ENCODE measurements around the gene C2CD4A.

The C2CD4A gene

GRCh38 chr15:62104401-62104800 is 37.6 kb downstream of the C2CD4A start:
- no peak for DNase-seq

- DNase-seq = no peak
These were observed 38.1 kb downstream of the C2CD4A start for GRCh38 chr15:62104846-62105245.

GRCh38 chr15:62105266-62105665 is 38.5 kb downstream of the C2CD4A start:
- no peak for DNase-seq

- DNase-seq = no peak
These were observed 39.3 kb downstream of the C2CD4A start for GRCh38 chr15:62106096-62106495.

GRCh38 chr15:62107571-62108121 is 40.9 kb downstream of the C2CD4A start:
- DNase-seq = no peak

GRCh38 chr15:62108411-62108810 is 41.6 kb downstream of the C2CD4A start:
- no peak for DNase-seq

GRCh38 chr15:62109437-62109836 is 42.7 kb downstream of the C2CD4A start:
- no peak for DNase-seq

- DNase-seq = no peak
These were observed 43.4 kb downstream of the C2CD4A start for GRCh38 chr15:62109982-62110851.

- DNase-seq = no peak
These were observed 45.3 kb downstream of the C2CD4A start for GRCh38 chr15:62112081-62112480.

- DNase-seq = no peak
These were observed 46.1 kb downstream of the C2CD4A start for GRCh38 chr15:62112616-62113593.

- no peak for DNase-seq
These were observed 49.1 kb downstream of the C2CD4A start for GRCh38 chr15:62115847-62116246.

- DNase-seq = no peak
These were observed 51.9 kb downstream of the C2CD4A start for GRCh38 chr15:62118520-62119226.

- no peak for DNase-seq
These were observed 52.6 kb downstream of the C2CD4A start for GRCh38 chr15:62119227-62119864.

GRCh38 chr15:62119874-62120273 is 53.1 kb downstream of the C2CD4A start:
- no peak for DNase-seq

Data from activated CD4-positive, CD25-positive, alpha-beta regulatory T cell treated with anti-CD3 and anti-CD28 coated beads, Interleukin-2, amount 50 U/mL, for 72 hours (primary cell).